Progenitor cell of endocrine pancreas (in vitro differentiated cells): ENCODE results near the gene ADAM10. TPM values are rescaled to one million over a fixed set of nuclear protein-coding genes. Genes with fewer than 3 reads are reported as not detected.
A peak's percentile ranks its signal among the peaks of the same experiment; 100 is the strongest.

Experiments used
- DNase-seq: peaks from one replicate; pipeline ENCODE4 v3.0.0; 2021; ENCODE audit warnings: low spot score; ENCODE audit not compliant: unreplicated experiment
- H3K27ac Mint-ChIP-seq: 2 replicates; pipeline ENCODE4 v1.8.0; 2021; ENCODE audit warnings: mild to moderate bottlenecking, moderate library complexity, mixed read lengths
- H3K27me3 Mint-ChIP-seq: 2 replicates; pipeline ENCODE4 v1.8.0; 2021; ENCODE audit warnings: mixed read lengths
- H3K36me3 Mint-ChIP-seq: 2 replicates; pipeline ENCODE4 v1.8.0; 2022; ENCODE audit warnings: mixed read lengths; ENCODE audit not compliant: insufficient read depth
- H3K4me1 Mint-ChIP-seq: 2 replicates; pipeline ENCODE4 v1.8.0; 2021; ENCODE audit warnings: low read depth, mixed read lengths
- H3K4me3 Mint-ChIP-seq: 2 replicates; pipeline ENCODE4 v1.8.0; 2021; ENCODE audit warnings: low read depth, mild to moderate bottlenecking, moderate library complexity, mixed read lengths
- H3K9me3 Mint-ChIP-seq: 2 replicates; pipeline ENCODE4 v1.8.0; 2021; ENCODE audit warnings: low read depth, mixed read lengths
- CTCF ChIP-seq: fragments of 200-600 bp; sonication (generic); IDR thresholded peaks from one replicate; pipeline ENCODE4 v1.5.0; 2021; ENCODE audit warnings: antibody characterized with exemption, mild to moderate bottlenecking; ENCODE audit not compliant: unreplicated experiment
- total RNA-seq: library from RNA; stranded (reverse); gene quantifications from 2 replicates; pipeline ENCODE4 v1.2.1, GENCODE V29; 2021

Gene ADAM10
- total RNA-seq, 1 donor from 2014 or later, result 237 TPM

- Mint-ChIP-seq H3K9me3 (peaks cover 4% of the 10 kb centered on the region), H3K27ac (no peak overlapping the region), H3K27me3 (no peaks in the 10 kb centered on the region), H3K36me3 (peaks cover 25% of the 10 kb centered on the region), H3K4me3 (no peak overlapping the region), H3K4me1 (peaks cover 3% of the 10 kb centered on the region)
- no peak for DNase-seq
- TF ChIP-seq CTCF, result no peak
These were observed 38.7 kb upstream of the ADAM10 start for GRCh38 chr15:58788056-58788710.

GRCh38 chr15:58785355-58785754, 35.8 kb upstream of the ADAM10 start:
- Mint-ChIP-seq H3K9me3 (no peaks in the 10 kb centered on the region), H3K27ac (no peak overlapping the region), H3K4me1 (no peaks in the 10 kb centered on the region), H3K4me3 (no peak overlapping the region), H3K27me3 (no peaks in the 10 kb centered on the region), H3K36me3 (peaks cover 10% of the 10 kb centered on the region)
- no peak for TF ChIP-seq CTCF
- no peak for DNase-seq

- Mint-ChIP-seq H3K9me3 (no peaks in the 10 kb centered on the region), H3K4me3 (no peak overlapping the region), H3K27ac (peak overlapping the region; percentile 67)
These were observed 30.0 kb upstream of the ADAM10 start for GRCh38 chr15:58779554-58779953.

GRCh38 chr15:58777107-58777506, 27.6 kb upstream of the ADAM10 start:
- DNase-seq, result no peak
- Mint-ChIP-seq H3K36me3 (peaks cover 1% of the 10 kb centered on the region), H3K27me3 (no peaks in the 10 kb centered on the region), H3K4me1 (peaks cover 5% of the 10 kb centered on the region), H3K27ac (no peak overlapping the region), H3K9me3 (no peaks in the 10 kb centered on the region), H3K4me3 (no peak overlapping the region)
- no peak for TF ChIP-seq CTCF

More at GRCh38 chr15:58779554-58779953, 30.0 kb upstream of the ADAM10 start:
- Mint-ChIP-seq H3K36me3 (peaks cover 7% of the 10 kb centered on the region), H3K27me3 (no peaks in the 10 kb centered on the region), H3K4me1 (peaks cover 5% of the 10 kb centered on the region)
- DNase-seq, result no peak
- no peak for TF ChIP-seq CTCF

- H3K27ac Mint-ChIP-seq, result no peak overlapping the region
- no peaks in the 10 kb centered on the region for H3K27me3 Mint-ChIP-seq
- peaks cover 1% of the 10 kb centered on the region for H3K36me3 Mint-ChIP-seq
- H3K4me3 Mint-ChIP-seq, result no peak overlapping the region
- H3K9me3 Mint-ChIP-seq, result no peaks in the 10 kb centered on the region
- H3K4me1 Mint-ChIP-seq, result peaks cover 8% of the 10 kb centered on the region
- no peak for TF ChIP-seq CTCF
- DNase-seq, result no peak
These were observed 25.9 kb upstream of the ADAM10 start for GRCh38 chr15:58775402-58775801.
